ENCODE data around the gene ZNF708. TPM values are rescaled to one million over a fixed set of nuclear protein-coding genes. Genes with fewer than 3 reads are reported as not detected.

The ZNF708 gene
- 1.1 and 4.1 TPM in 2 replicates for total RNA-seq

DNA sequence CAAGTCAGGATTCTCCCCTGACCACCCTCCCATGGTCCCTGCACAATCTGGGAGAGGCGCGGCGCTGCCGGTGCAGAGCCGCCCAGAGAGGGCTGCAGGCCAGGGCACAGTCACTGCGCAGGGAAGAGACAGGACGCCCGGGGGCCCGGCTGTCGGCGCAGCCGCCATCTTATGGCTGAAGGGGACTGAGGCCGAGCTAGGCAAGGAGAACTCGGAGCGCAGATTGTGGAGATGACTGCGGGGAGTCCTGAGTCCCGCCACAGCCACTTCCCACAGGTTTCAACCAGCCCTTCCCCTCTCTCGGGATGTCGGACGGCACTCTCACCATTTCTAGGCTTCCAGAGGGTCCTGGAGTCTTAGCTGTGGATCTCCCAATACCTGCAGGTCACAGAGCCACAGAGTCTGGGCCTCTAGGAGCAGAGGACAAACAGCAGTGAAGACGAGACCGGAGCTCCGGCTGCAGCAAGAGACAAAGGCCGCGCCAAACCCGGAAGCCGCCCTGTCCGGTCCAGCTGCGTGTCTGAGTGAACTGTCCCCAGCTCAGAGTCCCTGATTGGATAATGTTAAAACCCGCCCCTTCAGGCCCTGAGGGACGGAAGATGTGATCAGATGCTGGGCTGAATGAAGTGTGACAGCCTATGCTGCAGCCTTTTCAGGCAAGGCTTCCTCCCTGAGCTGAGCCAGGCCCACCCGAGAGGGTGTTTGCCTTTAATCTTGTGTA lies at the start of gene ZNF708:
ZNF708 (minus strand) TSS at position 526 of the 721 bp plus-strand sequence; CDS start at position 328, 198 bp downstream.

DNA sequence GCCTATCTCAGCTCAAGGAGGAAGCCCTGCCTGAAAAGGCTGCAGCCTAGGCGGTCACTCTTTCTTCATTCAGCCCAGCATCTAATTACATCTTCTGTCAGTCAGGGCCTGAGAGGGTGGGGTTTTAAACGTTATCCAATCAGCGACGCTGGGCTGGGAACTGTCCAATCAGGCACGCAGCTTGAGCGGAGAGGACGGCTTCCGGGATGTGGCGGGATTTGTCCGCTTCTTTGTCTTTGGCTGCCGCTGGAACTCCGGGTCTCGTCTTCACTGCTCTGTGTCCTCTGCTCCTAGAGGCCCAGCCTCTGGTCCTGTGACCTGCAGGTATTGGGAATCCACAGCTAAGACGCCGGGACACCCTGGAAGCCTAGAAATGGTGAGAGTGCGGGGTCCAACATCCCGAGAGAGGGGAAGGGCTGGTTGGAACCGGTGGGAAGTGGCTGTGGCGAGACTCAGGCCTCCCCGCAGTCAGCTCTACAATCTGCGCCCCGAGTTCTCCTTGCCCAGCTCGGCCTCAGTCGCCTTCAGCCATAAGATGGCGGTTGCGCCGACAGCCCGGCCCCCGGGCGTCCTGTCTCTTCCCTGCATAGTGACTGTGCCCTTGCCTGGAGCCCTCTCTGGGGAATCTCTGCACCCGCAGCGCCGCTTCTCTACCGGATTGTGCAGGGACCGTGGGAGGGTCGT lies 29.7 kb upstream of the ZNF708 start, which contains the start of gene ZNF738:
ZNF738 (plus strand) TSS at position 233 of the 684 bp plus-strand sequence; CDS start at position 374, 141 bp downstream.

Other genes with a start within 250 kb of the ZNF708 start
- 4.6 and 5.5 TPM in 2 replicates for gene ZNF714, start 247.2 kb downstream of the ZNF708 start, total RNA-seq
- 1.1 and 1.3 TPM in 2 replicates for gene ZNF431, start 187.4 kb downstream of the ZNF708 start, total RNA-seq
- gene ZNF738, start 29.6 kb upstream of the ZNF708 start, total RNA-seq: 1.2 and 3.4 TPM in 2 replicates
- 2.3 and 3.3 TPM in 2 replicates for gene ZNF493, start 67.7 kb upstream of the ZNF708 start, total RNA-seq
- 3.9 and 6.0 TPM in 2 replicates for gene ZNF429, start 176.2 kb upstream of the ZNF708 start, total RNA-seq